ENCODE measurements around the gene CPT1C. TPM values are rescaled to one million over a fixed set of nuclear protein-coding genes. Genes with fewer than 3 reads are reported as not detected.
"Not testable (repeated sequence)": the region's sequence is repeated elsewhere in the genome, so short reads cannot be mapped to it uniquely, and the experiment has no call there.

CPT1C gene
- polyA plus RNA-seq, 1 donor from 2014 or later, result 204 TPM

GRCh38 chr19:49716154-49716553, 25.2 kb downstream of the CPT1C start:
- H3K27me3 ChIP-seq (ENCODE audit: insufficient read depth, low read depth, low read length), result no peaks in the 10 kb centered on the region
- H4K20me1 ChIP-seq (ENCODE audit: insufficient read depth), result no peaks in the 10 kb centered on the region
- no peaks in the 10 kb centered on the region for H3K79me2 ChIP-seq (replicated peaks; ENCODE audit: insufficient read depth, low read length)
- no peaks in the 10 kb centered on the region for H3F3A ChIP-seq (ENCODE audit: insufficient read depth, low read length, poor library complexity, severe bottlenecking)
- H3K9ac ChIP-seq (ENCODE audit: low read length), result no peak overlapping the region
- no peaks in the 10 kb centered on the region for H3K9me3 ChIP-seq (ENCODE audit: low read length)
- H2AFZ ChIP-seq (ENCODE audit: low read depth, low read length), result no peak overlapping the region
- H3K36me3 ChIP-seq (ENCODE audit: insufficient read depth, low read length), result peaks cover 4% of the 10 kb centered on the region
- H3K4me2 ChIP-seq (ENCODE audit: low read length), result no peak overlapping the region
- no peak overlapping the region for H3K4me3 ChIP-seq (ENCODE audit: low read length)
- no peak for TF ChIP-seq REST (IDR thresholded peaks at IDR 0.05; ENCODE audit: borderline replicate concordance)
- no peak for TF ChIP-seq EP300 (conservative IDR thresholded peaks at IDR 0.05; ENCODE audit: poor library complexity, severe bottlenecking)
- TF ChIP-seq POLR2AphosphoS5 (IDR thresholded peaks at IDR 0.05), result no peak
- no peaks in the 10 kb centered on the region for H3K9me2 ChIP-seq (ENCODE audit: insufficient read depth, low read length)
- H3K27ac ChIP-seq (ENCODE audit: low read length), result no peak overlapping the region

- H3K9me3 ChIP-seq (ENCODE audit: low read length), result no peaks in the 10 kb centered on the region
- no peaks in the 10 kb centered on the region for H3K9me2 ChIP-seq (ENCODE audit: insufficient read depth, low read length)
- H3K4me3 ChIP-seq (ENCODE audit: low read length), result no peak overlapping the region
- no peak for TF ChIP-seq EP300 (conservative IDR thresholded peaks at IDR 0.05; ENCODE audit: poor library complexity, severe bottlenecking)
- H3K36me3 ChIP-seq (ENCODE audit: insufficient read depth, low read length), result peaks cover 1% of the 10 kb centered on the region
- H3K4me2 ChIP-seq (ENCODE audit: low read length), result no peak overlapping the region
- H3K79me2 ChIP-seq (replicated peaks; ENCODE audit: insufficient read depth, low read length), result no peaks in the 10 kb centered on the region
- no peak overlapping the region for H3K9ac ChIP-seq (ENCODE audit: low read length)
- no peaks in the 10 kb centered on the region for H3K27me3 ChIP-seq (ENCODE audit: insufficient read depth, low read depth, low read length)
- no peaks in the 10 kb centered on the region for H4K20me1 ChIP-seq (ENCODE audit: insufficient read depth)
- no peak overlapping the region for H3K27ac ChIP-seq (ENCODE audit: low read length)
- no peak overlapping the region for H2AFZ ChIP-seq (ENCODE audit: low read depth, low read length)
- H3F3A ChIP-seq (ENCODE audit: insufficient read depth, low read length, poor library complexity, severe bottlenecking), result no peaks in the 10 kb centered on the region
Observed at GRCh38 chr19:49718511-49718910, 27.6 kb downstream of the CPT1C start.

- no peaks in the 10 kb centered on the region for H3K27me3 ChIP-seq (ENCODE audit: insufficient read depth, low read depth, low read length)
- H3F3A ChIP-seq (ENCODE audit: insufficient read depth, low read length, poor library complexity, severe bottlenecking), result no peaks in the 10 kb centered on the region
- H3K9ac ChIP-seq (ENCODE audit: low read length), result no peak overlapping the region
- TF ChIP-seq RAD21 (conservative IDR thresholded peaks at IDR 0.05) (no peak), CTCF (IDR thresholded peaks at IDR 0.05; ENCODE audit: poor library complexity, severe bottlenecking) (no peak), EZH2 (IDR thresholded peaks at IDR 0.05; ENCODE audit: borderline replicate concordance, insufficient read depth, low read length, poor library complexity, severe bottlenecking) (no peak), EP300 (conservative IDR thresholded peaks at IDR 0.05; ENCODE audit: poor library complexity, severe bottlenecking) (no peak), TAF1 (IDR thresholded peaks at IDR 0.05; ENCODE audit: low read depth) (no peak), SMC3 (conservative IDR thresholded peaks at IDR 0.05; ENCODE audit: poor library complexity) (no peak), MXI1 (conservative IDR thresholded peaks at IDR 0.05; ENCODE audit: poor library complexity, severe bottlenecking) (no peak), POLR2AphosphoS5 (IDR thresholded peaks at IDR 0.05) (no peak)
- no peaks in the 10 kb centered on the region for H4K20me1 ChIP-seq (ENCODE audit: insufficient read depth)
- no peak overlapping the region for H3K27ac ChIP-seq (ENCODE audit: low read length)
- H3K4me3 ChIP-seq (ENCODE audit: low read length), result no peak overlapping the region
- H3K4me2 ChIP-seq (ENCODE audit: low read length), result no peak overlapping the region
- no peak overlapping the region for H2AFZ ChIP-seq (ENCODE audit: low read depth, low read length)
- H3K36me3 ChIP-seq (ENCODE audit: insufficient read depth, low read length), result no peaks in the 10 kb centered on the region
- no peaks in the 10 kb centered on the region for H3K9me2 ChIP-seq (ENCODE audit: insufficient read depth, low read length)
- H3K9me3 ChIP-seq (ENCODE audit: low read length), result no peaks in the 10 kb centered on the region
- no peaks in the 10 kb centered on the region for H3K79me2 ChIP-seq (replicated peaks; ENCODE audit: insufficient read depth, low read length)
Observed at GRCh38 chr19:49718991-49719390, 28.1 kb downstream of the CPT1C start.

GRCh38 chr19:49719420-49719819, 28.5 kb downstream of the CPT1C start:
- not testable (repeated sequence) for H3K79me2 ChIP-seq (replicated peaks; ENCODE audit: insufficient read depth, low read length); H3K4me3 ChIP-seq (ENCODE audit: low read length); H3K27ac ChIP-seq (ENCODE audit: low read length); H3K9me2 ChIP-seq (ENCODE audit: insufficient read depth, low read length); H2AFZ ChIP-seq (ENCODE audit: low read depth, low read length); H4K20me1 ChIP-seq (ENCODE audit: insufficient read depth); H3K9ac ChIP-seq (ENCODE audit: low read length); H3K27me3 ChIP-seq (ENCODE audit: insufficient read depth, low read depth, low read length); H3K9me3 ChIP-seq (ENCODE audit: low read length); H3K4me2 ChIP-seq (ENCODE audit: low read length); H3F3A ChIP-seq (ENCODE audit: insufficient read depth, low read length, poor library complexity, severe bottlenecking); H3K36me3 ChIP-seq (ENCODE audit: insufficient read depth, low read length)
